ENCODE measurements around the gene SLC6A16.
"Not testable (repeated sequence)": the region's sequence is repeated elsewhere in the genome, so short reads cannot be mapped to it uniquely, and the experiment has no call there.

The SLC6A16 gene

DNA sequence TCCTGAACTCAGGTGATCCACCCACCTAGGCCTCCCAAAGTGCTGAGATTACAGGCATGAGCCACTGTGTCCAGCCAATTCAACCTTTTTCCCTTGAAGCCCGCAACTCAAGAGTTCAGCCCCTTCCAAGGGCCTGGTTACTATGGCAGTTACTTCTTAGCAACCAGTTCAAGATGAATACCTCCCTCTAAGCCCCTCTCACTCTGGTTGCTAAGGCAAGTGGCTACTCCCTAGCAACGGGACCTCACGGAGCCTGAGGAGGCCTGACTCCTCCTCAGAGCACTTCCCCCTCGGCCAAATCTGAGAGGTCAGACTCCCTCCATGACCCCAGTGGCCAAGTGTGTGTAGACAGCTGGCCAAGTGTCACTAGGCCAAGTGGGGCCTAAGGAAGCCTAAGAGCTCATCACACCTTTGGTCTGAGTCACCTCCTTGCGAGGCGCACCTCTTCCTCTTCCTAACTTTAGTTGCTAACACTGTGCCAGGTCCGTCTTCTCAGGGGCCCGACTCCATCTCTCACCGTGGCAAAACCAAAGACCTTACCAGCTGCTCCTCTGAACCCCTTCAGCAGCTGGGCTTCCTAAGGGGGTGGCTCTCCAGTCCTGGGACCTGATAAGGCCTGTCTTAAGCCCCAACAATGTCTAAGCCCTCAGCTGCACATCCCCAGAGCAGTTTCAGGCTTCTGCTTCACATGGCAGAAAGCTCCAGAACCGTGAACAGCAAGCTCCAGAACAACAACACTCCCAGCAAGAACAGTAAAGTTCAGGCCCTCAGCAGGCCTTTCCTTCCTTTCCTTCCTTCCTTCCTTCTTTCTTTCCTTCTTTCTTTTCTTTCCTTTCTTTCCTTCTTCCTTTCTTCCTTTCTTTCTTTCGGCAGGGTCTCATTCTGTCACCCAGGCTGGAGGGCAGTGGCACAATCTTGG is 19.8 kb upstream of the SLC6A16 start:
- DNase-seq, result no peak

DNA sequence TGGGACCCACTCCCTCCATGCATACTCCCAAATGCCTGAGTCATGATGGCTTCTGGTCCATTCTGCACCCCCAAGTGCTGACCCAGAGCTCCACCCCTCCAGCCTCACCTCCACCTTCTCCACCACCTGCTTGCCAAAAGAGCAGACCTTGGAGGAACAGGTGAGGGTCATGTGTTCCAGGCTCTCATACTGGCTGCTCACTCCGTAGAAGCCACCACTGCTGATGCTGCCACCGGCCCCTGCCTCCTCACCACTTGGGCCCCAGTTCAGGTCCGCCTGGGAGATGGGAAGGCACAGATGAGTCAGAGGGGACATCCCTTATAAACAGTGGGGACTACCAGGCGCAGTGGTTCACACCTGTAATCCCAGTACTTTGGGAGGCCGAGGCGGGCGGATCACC is 18.1 kb upstream of the SLC6A16 start:
- DNase-seq, result no peak

DNA sequence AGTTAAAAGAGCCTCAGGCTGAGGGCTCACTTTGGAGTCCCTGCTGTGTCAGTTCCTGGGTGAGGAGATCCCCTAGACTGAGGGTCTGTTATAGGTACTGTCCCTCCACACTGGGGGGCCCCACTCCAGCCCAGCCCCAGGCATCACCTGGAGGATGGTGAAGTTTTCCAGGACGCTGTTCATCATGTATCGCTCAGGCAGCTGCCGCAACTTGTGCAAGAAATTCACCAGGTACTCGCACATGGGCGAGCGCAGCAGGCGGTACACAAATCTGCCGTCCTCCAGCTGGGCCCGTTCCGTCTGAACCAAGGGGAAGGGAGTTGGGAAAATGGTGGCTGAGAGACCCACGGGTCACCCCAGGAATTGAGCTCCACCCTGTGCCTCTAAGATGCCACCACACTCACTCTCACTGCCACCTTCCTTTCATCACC is 17.3 kb upstream of the SLC6A16 start:
- no peak for DNase-seq

DNA sequence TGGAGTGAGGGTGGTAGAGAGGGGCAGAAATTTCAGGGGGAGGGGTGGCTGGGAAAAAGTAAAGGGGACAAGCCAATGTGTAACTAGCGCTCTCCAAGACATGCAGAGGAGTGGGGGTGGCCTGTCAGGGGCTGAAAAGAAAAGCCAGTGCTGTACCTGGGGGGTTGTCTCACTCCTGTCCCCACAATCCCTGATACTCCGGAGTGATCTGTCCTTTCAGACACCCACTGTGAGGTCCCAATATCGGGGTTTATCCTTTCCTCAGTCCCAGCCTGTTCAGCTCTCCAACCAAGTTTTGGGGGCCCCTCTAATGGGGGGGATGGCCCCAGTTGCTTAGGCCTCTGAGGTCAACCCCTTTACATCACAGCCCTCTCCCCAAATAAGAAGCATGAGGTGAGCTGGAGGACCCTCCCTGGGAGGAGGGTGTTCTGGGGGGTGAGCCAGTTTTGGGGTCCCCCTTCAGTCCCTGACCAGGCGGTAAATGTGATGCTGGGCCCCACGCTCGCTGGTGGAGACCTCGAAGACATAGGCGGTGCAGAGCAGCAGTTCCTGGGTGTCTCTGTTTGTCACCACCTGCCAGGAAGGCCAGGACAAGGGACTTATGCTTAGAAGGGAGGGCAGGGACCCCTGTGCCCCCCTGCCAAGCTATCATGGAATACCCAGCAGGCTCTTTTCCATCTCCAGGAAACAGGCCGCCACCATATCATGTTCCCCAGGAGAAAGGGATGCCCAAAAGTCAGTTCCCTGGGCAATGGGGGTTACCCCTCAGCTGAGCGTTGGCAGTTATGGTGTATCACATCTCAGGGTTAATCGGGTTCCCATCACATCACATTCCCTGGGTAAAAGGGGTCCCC is 16.1 kb upstream of the SLC6A16 start:
- no peak for DNase-seq

DNA sequence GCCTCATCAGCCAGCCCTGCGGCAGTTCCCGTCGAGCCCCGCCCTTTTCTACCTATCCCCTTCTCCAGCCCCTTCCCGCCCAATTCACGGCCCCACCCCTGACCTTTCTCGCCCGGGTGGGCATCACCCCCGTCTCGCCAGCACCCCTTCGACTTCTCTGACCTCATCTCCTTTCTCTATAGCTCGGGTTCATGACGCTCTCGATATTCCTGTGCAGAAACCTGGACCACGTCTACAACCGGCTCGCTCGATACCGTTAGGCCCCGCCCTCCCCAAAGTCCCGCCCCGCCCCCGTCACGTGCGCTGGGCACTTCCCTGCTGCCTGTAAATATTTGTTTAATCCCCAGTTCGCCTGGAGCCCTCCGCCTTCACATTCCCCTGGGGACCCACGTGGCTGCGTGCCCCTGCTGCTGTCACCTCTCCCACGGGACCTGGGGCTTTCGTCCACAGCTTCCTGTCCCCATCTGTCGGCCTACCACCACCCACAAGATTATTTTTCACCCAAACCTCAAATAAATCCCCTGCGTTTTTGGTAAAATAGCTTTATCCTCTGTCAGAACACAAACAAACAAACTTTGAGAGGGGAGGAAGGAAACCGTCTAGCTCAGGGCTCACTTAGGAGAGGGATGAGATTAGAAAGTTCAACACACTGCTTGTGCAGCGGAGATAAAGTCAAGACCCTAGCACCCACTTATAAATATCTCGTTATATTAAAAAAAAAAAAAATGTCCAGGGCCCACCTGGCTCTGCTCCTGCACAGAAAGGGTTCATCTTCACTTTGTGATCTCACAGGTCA is 15.3 kb upstream of the SLC6A16 start:
- DNase-seq, result peak; percentile 61

DNA sequence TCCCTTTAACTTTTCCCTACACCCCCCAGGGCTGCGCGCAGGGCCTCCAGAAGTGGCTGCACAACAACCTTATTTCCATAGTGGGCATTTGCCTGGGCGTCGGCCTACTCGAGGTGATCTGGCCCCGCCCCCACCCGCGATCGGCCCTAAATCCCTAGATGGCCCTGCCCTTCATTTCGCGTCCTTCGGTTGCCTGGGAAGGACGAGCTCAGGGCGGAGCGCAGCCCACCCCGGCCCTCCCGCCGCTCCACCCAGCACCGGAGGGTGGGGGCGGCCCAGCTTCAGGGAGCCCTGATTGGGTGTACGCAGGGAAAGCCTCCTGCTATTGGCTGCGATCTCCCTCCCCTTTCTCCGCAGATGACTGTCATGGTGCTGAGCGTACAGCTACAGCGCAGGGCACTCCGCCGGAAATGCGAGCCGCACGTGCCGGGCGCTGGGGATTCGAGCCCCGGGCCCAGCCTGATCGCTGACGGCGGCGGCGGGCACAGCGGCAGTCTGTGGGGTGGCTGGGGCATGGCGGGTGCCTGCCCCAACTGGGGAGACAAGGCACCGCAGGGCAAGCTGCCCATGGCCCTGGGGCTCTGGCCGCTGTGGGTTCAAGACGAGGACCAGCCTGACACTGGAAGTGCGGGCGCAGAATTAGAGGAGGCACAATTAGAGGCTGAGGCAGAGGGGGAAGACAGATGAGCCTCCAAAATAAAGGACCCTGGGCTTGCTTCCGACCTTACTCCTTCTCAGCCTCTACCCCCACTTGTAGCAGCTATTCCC is 14.5 kb upstream of the SLC6A16 start:
- DNase-seq, result no peak

DNA sequence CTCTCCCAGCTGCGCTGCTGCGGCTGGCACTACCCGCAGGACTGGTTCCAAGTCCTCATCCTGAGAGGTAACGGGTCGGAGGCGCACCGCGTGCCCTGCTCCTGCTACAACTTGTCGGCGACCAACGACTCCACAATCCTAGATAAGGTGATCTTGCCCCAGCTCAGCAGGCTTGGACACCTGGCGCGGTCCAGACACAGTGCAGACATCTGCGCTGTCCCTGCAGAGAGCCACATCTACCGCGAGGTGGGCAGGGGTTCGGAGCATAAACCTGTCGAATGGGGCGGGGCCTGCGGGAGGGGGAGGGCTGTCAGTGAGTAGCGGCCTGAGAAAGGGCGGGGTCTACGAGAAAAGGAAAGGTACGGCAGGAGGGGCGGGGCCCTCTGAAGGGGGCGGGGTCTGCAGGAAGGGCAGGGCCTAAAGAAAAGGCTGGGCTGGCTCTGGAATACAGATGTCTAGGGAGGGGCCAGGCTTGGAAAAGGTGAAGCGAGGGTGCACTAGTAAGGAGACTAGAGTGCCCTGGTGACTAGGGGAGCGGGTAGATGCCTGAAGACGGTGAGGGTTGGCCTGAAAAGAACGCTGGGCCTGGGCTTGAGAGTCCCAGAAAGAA is 13.8 kb upstream of the SLC6A16 start:
- DNase-seq, result no peak

DNA sequence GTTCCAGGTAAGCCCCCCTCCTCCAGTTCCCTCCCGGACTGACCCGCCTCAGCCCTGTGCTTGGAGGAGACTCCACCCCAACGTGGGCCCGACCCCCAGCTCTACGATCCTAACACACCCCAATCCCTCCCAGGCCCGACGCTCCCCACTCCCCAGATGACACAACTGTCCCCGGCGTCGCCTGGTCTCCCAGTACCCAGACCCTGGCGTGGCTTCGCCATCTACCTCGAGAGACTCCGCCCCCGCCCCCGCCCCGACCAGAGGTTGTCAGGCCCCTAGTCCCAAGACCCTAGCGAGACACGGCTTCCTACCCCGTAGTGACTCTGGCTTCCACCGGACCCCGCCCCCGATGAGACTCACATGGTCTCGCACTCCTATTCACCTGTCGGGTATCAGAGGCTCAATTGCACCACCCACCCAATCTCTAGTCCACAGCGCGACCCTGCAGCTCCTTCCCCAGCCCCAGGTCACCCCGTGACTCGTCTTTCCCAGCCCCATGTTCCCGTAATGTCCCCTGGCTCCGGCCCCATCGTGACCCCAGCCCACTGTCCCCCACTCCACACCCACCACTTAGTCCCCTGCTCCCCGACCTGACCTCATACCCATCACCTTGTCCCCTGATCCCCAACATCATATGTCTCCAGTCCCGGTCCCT is 13.2 kb upstream of the SLC6A16 start:
- no peak for DNase-seq

DNA sequence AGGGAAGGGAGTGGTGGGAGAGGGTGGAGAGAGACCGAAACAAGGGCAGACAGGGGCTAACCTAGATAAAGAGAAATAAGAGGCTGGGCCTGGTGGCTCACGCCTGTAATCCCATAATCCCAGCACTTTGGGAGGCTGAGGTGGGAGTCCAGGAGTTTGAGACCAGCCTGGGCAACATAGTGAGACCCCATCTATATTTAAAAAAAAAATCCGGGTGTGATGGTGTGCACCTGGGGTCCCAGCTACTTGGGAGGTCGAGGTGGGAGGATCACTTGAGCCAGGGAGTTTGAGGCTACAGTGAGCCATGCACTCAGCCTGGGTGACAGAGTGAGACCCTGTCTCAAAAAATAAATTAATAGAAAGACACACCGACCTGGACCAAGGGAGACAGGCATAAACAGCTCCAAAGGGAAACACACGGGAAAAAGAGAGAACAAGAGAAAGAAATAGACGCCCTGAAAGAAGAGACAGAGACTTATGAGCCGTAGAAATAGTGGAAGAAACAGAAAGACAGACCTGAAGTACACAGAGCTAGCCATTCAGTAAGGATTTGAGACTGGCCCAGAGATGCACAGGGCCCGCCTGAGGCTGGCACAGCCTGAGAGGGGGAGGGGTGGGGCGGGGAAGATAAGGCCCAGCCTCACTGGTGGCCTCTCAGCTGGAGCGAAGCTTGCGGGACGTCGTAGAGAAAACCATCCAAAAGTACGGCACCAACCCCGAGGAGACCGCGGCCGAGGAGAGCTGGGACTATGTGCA is 12.5 kb upstream of the SLC6A16 start:
- no peak for DNase-seq

DNA sequence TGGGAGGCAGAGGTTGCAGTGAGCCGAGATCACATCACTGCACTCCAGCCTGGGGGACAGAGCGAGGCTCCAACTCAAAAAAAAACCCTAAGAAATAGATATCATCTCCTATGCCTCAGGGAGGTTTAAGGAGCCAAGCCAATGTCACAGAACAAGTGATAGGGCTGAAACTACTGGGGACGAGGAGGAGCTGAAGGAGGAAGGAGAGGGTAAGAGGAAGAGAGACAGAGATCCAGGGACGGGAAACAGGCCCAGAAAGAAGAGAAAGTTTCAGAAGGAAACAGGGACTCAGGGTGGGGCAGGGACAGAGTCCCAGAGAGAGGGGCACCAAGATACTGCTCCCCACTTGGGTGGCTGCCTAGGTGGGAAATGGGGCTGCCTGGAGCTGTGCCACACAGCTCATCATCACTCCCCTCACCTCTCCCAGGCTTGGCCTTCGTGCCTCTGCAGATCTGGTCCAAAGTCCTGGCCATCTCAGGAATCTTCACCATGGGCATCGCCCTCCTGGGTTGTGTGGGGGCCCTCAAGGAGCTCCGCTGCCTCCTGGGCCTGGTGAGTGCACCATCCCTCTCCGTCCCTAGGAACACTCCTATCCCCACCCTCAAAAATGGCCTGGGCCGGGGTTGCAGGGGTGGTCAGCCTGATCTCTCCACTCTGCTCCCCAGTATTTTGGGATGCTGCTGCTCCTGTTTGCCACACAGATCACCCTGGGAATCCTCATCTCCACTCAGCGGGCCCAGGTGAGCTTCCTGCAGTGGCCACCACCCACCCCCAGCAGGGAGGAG is 11.7 kb upstream of the SLC6A16 start:
- DNase-seq, result no peak

DNA sequence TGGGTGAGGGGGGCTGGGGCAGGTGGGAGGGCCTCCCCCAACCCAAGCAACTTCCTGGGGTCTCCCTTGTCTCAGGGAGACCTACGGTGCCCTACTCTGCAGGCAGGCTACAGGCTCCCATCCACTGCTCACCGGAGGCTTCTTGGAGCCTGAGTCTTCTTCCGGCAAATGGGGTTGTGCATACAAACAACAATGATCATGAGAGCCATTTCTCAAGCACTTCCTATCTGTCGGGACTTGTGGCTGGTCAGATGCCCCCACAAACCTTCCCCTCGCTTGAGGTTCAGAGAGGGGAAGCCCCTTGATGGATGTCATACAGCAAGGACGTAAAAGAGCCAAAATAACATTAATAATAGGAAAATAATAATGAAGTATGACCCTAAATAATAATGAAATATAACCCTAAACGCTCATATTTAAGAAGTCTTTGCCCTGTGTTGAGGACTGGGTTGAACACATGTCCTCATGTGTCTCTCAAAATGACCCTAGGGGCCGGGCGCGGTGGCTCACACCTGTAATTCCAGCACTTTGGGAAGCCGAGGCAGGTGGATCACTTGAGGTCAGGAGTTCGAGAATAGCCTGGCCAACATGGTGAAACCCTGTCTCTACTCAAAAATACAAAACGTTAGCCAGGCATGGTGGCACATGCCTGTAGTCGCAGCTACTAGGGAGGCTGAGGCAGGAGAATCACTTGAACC is 10.9 kb upstream of the SLC6A16 start:
- DNase-seq, result no peak

DNA sequence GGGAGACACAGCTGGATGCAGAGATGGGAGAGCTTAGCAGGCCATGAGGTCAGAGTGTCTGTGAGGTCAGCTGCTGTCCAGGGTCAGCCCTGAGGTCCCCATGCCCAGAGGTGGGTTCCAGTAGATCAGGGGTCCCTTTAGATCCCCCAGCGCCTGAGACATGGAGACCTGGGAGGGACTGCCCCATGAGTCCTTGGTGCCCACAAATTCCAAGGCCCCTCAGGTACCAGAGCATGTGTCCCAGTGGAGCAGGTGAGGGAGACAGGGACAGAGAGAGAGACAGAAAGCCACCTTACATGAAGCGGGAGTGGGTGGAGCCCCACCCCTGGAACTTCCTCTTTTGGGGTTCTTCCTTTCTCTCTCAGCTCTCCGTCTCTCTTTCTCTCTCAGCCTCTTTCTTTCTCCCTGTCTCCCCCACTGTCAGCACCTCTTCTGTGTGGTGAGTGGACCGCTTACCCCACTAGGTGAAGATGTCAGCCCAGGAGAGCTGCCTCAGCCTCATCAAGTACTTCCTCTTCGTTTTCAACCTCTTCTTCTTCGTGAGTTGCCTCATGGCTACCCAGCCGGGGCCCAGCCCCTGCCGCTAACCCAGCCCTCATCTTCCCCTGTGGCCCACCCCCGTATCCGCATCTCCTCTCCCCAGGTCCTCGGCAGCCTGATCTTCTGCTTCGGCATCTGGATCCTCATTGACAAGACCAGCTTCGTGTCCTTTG is 10.2 kb upstream of the SLC6A16 start, which contains the start of gene CD37:
CD37 (plus strand) TSS at position 336 of the 713 bp plus-strand sequence; CDS start at position 471, 135 bp downstream.
- DNase-seq, result no peak

DNA sequence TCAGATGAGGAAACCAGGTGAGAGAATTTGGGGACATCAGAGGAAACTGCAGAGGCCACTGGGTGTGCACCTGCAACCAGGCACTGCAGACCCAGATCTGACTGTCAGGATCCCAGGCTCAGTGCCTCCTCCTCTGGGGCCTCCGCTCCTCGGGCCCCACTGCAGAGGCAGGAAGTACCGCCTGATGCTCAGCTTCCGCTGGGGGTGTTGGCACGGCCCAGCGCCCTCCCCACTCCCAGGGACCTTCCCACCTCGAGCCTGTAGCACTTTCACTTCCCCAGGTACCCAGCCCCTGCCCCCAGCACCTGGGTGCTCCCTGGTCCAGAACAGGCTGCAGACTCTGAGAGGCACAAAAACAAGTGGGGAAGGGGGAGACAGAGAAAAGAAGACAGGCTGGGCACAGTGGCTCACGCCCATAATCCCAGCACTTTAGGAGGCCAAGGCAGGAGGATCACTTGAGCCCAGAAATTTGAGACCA is 8.9 kb upstream of the SLC6A16 start:
- no peak for DNase-seq

DNA sequence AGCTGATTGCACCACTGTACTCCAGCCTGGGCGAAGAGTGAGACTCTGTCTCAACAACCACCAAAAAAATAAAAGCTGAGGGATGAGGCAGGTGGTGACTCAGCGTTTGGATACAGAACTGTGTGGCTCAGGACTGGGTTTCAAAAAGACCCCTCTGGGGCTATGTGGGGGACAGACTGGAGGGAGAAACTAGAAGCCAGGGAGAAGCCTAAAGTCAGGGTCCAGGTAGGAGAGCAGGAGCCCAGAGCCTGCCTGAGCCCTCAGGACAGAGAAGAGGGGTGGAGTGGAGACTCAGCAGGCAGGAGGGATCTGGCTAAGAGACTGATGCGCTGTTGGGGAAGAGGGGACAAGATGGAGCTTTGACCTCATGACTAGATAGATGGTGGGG is 8.4 kb upstream of the SLC6A16 start:
- DNase-seq, result no peak

DNA sequence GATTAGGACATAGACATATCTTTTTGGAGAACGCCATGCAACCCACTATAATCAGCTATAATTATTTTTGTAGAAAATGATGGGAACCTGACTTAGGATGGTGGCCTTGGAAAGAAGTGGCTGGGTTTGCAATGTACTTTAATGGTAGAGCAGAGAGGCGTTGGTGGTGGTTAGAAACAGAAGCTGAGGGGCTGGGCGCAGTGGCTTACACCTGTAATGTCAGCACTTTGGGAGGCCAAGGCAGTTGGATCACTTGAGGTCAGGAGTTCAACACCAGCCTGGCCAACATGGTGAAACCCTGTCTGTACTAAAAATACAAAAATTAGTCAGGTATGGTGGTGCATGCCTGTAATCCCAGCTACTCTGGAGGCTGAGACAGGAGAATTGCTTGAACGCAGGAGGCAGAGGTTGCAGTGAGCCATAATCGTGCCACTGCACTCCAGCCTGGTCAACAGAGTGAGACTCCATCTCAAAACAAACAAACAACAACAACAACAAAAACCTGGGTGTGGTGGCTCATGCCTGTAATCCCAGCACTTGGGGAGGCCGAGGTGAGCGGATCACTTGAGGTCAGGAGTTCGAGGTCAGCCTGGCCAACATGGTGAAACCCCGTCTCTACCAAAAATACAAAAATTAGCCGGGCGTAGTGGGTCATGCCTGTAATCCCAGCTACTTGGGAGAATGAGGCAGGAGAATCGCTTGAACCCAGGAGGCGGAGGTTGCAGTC is 7.9 kb upstream of the SLC6A16 start:
- DNase-seq, result not testable (repeated sequence)

DNA sequence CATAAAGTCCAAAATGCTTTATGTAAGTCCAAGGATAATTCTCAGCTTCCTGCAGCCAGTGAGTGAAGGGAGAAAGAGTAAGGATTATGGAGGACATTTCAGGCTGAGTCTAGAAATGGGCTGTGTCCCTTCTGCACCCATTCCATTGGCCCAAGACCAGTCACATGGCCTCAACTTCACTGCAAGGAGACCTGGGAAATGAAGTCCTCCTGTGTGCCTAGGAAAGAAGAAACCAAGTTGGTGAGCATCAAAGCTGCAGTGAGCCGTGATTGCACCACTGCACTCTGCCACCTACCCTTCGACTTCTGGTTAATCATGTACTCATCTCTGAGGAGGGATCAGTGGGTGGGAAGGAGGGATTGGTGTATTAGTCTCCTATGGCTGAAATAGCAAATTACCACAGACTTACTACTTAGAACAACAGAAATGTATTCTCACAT is 6.6 kb upstream of the SLC6A16 start:
- no peak for DNase-seq

DNA sequence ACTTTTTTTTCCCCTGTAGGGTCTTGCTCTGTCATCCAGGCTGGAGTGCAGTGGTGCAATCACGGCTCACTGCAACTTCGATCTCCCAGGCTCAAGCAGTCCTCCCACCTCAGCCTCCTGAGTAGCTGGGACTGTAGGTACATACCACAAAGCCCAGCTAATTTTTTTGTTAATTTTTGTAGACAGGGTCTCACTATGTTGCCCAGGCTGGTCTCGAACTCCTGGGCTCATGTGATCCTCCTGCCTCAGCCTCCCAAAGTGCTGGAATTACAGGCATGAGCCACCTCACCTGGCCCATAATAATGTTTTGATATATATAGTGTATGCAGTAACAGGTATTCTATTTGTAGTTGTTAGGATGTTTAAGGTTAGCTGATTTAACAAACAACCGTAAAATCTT is 6.2 kb upstream of the SLC6A16 start:
- not testable (repeated sequence) for DNase-seq

All from NCI-H1694 (cell line).